GM12801 (cell line): Measurements from ENCODE around the gene LGI4.

Experiments
- CTCF ChIP-seq: IDR thresholded peaks from one replicate; pipeline ENCODE4 v1.5.1; 2011; ENCODE audit warnings: control low read depth; ENCODE audit not compliant: insufficient read length; ENCODE audit errors: extremely low read depth

LGI4 gene

DNA sequence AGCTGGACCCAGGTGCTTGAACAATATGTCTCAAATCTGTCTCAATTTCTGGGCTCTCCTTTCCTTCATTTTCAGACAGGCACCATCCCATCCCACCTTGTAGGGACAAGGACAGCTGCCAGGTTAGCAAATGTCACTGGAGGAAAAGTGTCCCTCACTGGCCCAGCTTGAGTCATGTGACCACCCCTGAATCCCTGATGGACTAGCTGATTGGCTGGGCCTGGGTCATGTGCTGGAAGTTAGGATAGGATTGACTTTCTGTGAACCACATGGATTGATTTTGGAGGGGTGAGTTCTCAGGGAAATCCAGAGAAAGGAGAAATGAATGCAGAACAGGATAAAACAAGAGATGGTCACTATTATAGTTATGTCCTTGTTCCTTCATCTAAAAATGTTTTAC lies 47.5 kb downstream of the LGI4 start:
- TF ChIP-seq CTCF = no peak

DNA sequence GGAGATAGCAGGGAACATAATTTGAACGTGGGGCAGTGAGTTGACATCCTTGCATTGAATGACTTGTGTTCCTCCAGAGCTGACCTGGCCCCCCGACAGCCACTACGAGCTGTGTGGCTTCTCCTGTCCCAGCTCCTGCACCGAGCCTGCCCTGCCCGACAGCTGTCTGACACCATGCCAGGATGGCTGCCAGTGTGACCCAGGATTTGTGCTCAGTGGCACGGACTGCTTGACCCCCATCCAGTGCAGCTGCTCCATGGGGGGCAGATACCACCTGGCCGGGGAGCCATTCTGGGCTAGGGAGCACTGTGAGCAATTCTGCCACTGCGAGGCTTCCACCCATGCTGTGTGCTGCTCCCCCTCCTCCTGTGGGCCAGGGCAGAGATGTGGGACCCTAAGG lies 48.4 kb downstream of the LGI4 start:
- TF ChIP-seq CTCF = no peak

DNA sequence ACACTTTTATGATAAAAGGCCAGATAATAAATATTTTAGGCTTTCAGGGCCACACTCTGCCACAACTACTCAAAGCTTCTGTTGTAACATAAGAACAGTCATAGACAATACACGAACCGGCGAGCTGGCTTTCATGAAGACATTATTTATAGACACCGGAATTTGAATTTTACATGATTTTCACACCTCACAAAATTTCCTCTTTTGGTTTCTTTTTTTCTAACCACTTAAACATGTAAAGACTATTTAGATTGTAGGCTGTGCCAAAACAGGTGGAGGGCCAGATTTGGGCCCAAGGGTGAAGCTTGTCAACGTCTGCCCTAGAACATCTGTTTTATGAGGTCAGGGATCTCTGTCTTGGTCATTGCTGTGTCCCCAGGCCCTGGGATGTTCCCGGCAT lies 48.9 kb downstream of the LGI4 start:
- no peak for TF ChIP-seq CTCF

DNA sequence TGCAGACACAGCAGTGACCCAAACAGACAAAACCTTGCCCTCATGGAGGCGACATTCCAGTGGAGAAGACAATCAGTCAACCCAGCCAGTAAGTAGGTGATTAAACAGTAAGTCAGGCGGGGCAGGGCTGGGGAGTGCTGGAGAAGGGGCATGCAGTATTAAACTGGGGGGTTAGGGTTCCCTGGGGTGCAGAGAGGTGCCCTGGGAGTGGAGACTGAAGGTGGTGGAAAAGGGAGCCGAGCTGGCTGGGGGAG lies 50.4 kb downstream of the LGI4 start:
- no peak for TF ChIP-seq CTCF

GRCh38 chr19:35083691-35084508 lies 51.0 kb downstream of the LGI4 start:
- no peak for TF ChIP-seq CTCF

DNA sequence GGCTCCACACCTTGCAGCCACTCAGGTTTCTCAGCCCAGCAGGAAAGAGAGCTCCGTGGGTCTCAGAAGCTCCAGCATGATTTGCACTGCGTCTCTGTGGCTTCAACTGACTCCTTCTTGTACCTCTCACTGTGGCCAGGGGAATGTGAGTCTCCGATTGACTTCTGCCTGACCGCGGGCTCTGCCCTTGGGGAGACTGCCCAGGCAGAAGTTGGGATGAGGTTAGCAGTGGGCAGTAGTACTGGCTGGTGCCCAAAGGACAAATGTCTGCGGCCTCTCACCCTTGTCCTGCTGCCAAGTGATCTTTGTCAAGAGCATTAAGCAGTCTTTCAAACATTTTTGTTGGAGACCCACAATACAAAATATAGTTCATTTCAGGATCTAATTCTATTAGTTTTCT lies 53.7 kb downstream of the LGI4 start:
- TF ChIP-seq CTCF = no peak

- no peak for TF ChIP-seq CTCF
Observed at GRCh38 chr19:35080613-35081170, 54.2 kb downstream of the LGI4 start.
